CD14-positive monocyte (primary cell): ENCODE measurements around the gene BBC3. TPM values are rescaled to one million over a fixed set of nuclear protein-coding genes. Genes with fewer than 3 reads are reported as not detected.
A peak's percentile ranks its signal among the peaks of the same experiment; 100 is the strongest.

Source experiments
- DNase-seq, 3 donors: peaks; one replicate each; pipeline ENCODE4 v3.0.0-alpha.2; 2011 to 2022
- H2AFZ ChIP-seq: 2 replicates; pipeline ENCODE4 v1.6.0; 2012; ENCODE audit warnings: mild to moderate bottlenecking, low read depth, low read length, inconsistent platforms; ENCODE audit not compliant: insufficient read depth, poor library complexity, severe bottlenecking
- H3K27ac ChIP-seq, 2 donors: 1 replicate in 1 of 2; 2 replicates in 1 of 2; pipeline ENCODE4 v1.5.1; 2012 to 2013; ENCODE audit warnings: low read length in 2 of 2, control low read depth in 1 of 2, inconsistent platforms in 1 of 2, low read depth in 1 of 2, mild to moderate bottlenecking in 1 of 2
- H3K27me3 ChIP-seq, 2 donors: one replicate each; pipeline versions ENCODE4 v1.6.0 to v1.6.1; 2011 to 2013; ENCODE audit warnings: low read length in 2 of 2; ENCODE audit not compliant: control insufficient read depth in 2 of 2, insufficient read depth in 2 of 2
- H3K36me3 ChIP-seq, 2 donors: replicated peaks in 1 of 2; 1 replicate in 1 of 2; 2 replicates in 1 of 2; pipeline versions ENCODE4 v1.5.1 to v1.6.1; 2012 to 2013; ENCODE audit warnings: low read length in 2 of 2, control low read depth in 1 of 2, inconsistent platforms in 1 of 2, mild to moderate bottlenecking in 1 of 2; ENCODE audit not compliant: insufficient read depth in 2 of 2, control insufficient read depth in 1 of 2
- H3K4me1 ChIP-seq, 2 donors: 1 replicate in 1 of 2; 2 replicates in 1 of 2; pipeline versions ENCODE4 v1.5.1 to v1.6.1; 2012 to 2013; ENCODE audit warnings: low read length in 2 of 2, control low read depth in 1 of 2, inconsistent platforms in 1 of 2, mild to moderate bottlenecking in 1 of 2, moderate library complexity in 1 of 2; ENCODE audit not compliant: insufficient read depth in 2 of 2, control insufficient read depth in 1 of 2
- H3K4me2 ChIP-seq: replicated peaks from 2 replicates; pipeline ENCODE3; 2012; ENCODE audit warnings: low read length, moderate library complexity, mild to moderate bottlenecking; ENCODE audit not compliant: poor library complexity, severe bottlenecking; ENCODE audit errors: extremely low read depth
- H3K4me3 ChIP-seq, 3 experiments: fragments of 200-600 bp in 1 of 3; sonication (generic) in 1 of 3; replicated peaks in 1 of 3; 1 replicate in 2 of 3; 2 replicates in 1 of 3; pipeline ENCODE4 v1.5.1; 2011 to 2013; ENCODE audit warnings: low read length in 3 of 3, mild to moderate bottlenecking in 3 of 3, control low read depth in 2 of 3, low read depth in 2 of 3, inconsistent platforms in 1 of 3, moderate library complexity in 1 of 3
- H3K79me2 ChIP-seq: 2 replicates; pipeline ENCODE4 v1.6.0; 2012; ENCODE audit warnings: mild to moderate bottlenecking, control low read depth, inconsistent platforms, low read length, moderate library complexity; ENCODE audit not compliant: insufficient read depth
- H3K9ac ChIP-seq: 2 replicates; pipeline ENCODE4 v1.6.0; 2017; ENCODE audit warnings: low read length, mild to moderate bottlenecking; ENCODE audit not compliant: insufficient read depth, poor library complexity, severe bottlenecking
- H3K9me3 ChIP-seq, 2 donors: replicated peaks in 1 of 2; 1 replicate in 1 of 2; 2 replicates in 1 of 2; pipeline versions ENCODE4 v1.5.1 to v1.6.1; 2012 to 2013; ENCODE audit warnings: low read length in 2 of 2, control low read depth in 1 of 2; ENCODE audit not compliant: control insufficient read depth in 1 of 2, insufficient read depth in 1 of 2
- H4K20me1 ChIP-seq: 2 replicates; pipeline ENCODE4 v1.6.0; 2012; ENCODE audit warnings: mild to moderate bottlenecking, low read length, control low read depth, moderate library complexity; ENCODE audit not compliant: insufficient read depth
- H3K27ac Mint-ChIP-seq, 7 donors: one replicate each; pipeline ENCODE4 v1.8.0; 2020; ENCODE audit warnings: mild to moderate bottlenecking in 7 of 7, mixed read lengths in 7 of 7, moderate library complexity in 6 of 7, inconsistent platforms in 2 of 7
- H3K27me3 Mint-ChIP-seq, 3 donors: one replicate each; pipeline ENCODE4 v1.8.0; 2021 to 2022; ENCODE audit warnings: low read depth in 3 of 3, mild to moderate bottlenecking in 3 of 3, mixed read lengths in 3 of 3, moderate library complexity in 3 of 3, inconsistent platforms in 1 of 3
- H3K36me3 Mint-ChIP-seq, 2 donors: one replicate each; pipeline ENCODE4 v1.8.0; 2020; ENCODE audit warnings: mixed read lengths in 2 of 2, inconsistent platforms in 1 of 2, mild to moderate bottlenecking in 1 of 2
- H3K4me1 Mint-ChIP-seq: one replicate; pipeline ENCODE4 v1.8.0; 2020; ENCODE audit warnings: mild to moderate bottlenecking, mixed read lengths
- H3K4me3 Mint-ChIP-seq, 2 donors: one replicate each; pipeline ENCODE4 v1.8.0; 2020; ENCODE audit warnings: mild to moderate bottlenecking in 2 of 2, mixed read lengths in 2 of 2, moderate library complexity in 1 of 2
- H3K9me3 Mint-ChIP-seq, 7 donors: one replicate each; pipeline ENCODE4 v1.8.0; 2020 to 2022; ENCODE audit warnings: mixed read lengths in 7 of 7, mild to moderate bottlenecking in 6 of 7, moderate library complexity in 6 of 7, inconsistent platforms in 2 of 7
- CTCF ChIP-seq: fragments of 200-600 bp; IDR thresholded peaks from one replicate; pipeline ENCODE4 v1.8.0; 2022; ENCODE audit warnings: antibody characterized with exemption, mild to moderate bottlenecking
- WGBS: methylation state at CpG from one replicate; pipeline ENCODE4 v1.1.5; 2013; ENCODE audit warnings: missing lambda C conversion rate; ENCODE audit not compliant: insufficient coverage; 5-methylcytosine and 5-hydroxymethylcytosine counted together
- intact Hi-C, 2 donors: fragments of 100-400 bp; cut with micrococcal nuclease; formaldehyde crosslinking; loops; one replicate each; pipeline versions ENCODE4 v1.15.0 to v1.15.1; 2023
- polyA plus RNA-seq, 3 donors: library from polyadenylated mRNA; depleted of rRNA in 1 of 3; unstranded in 2 of 3; stranded (reverse) in 1 of 3; fragments of 300-500 nt in 2 of 3; fragments of >200 nt in 1 of 3; fragmentation: Illumina TruSeq in 2 of 3; gene quantifications; 1 replicate in 2 of 3; 2 replicates in 1 of 3; pipeline ENCODE4 v1.2.3, GENCODE V29; 2012 to 2021

The BBC3 gene
- polyA plus RNA-seq, 3 donors, result 2.5 to 17.4 (median 4.8) TPM

- Histone ChIP-seq H3K79me2 (no peaks in the 10 kb centered on the region), H4K20me1 (no peaks in the 10 kb centered on the region), H3K27me3 (no peaks in the 10 kb centered on the region), H3K36me3 (peaks cover 41 to 84% of the 10 kb centered on the region in 2 donors), H2AFZ (no peak overlapping the region), H3K4me2 (no peak overlapping the region), H3K9ac (no peak overlapping the region), H3K4me1 (no peaks in the 10 kb centered on the region), H3K4me3 (no peak overlapping the region), H3K9me3 (no peaks in the 10 kb centered on the region), H3K27ac (no peak overlapping the region)
- intact Hi-C loops, result no loop called here
- Mint-ChIP-seq H3K27ac (peak overlapping the region in 1 of 7 donors; percentile 55), H3K36me3 (peaks cover 59 to 81% of the 10 kb centered on the region in 2 donors), H3K4me1 (no peaks in the 10 kb centered on the region), H3K4me3 (no peak overlapping the region), H3K9me3 (no peaks in the 10 kb centered on the region), H3K27me3 (peaks cover 0 to 2% (median 2%) of the 10 kb centered on the region in 3 donors)
- TF ChIP-seq CTCF, result no peak
- WGBS, result 94% methylated on average over 2 of the region's 2 CpGs
- no peak for DNase-seq
These were observed 43.7 kb downstream of the BBC3 start for GRCh38 chr19:47187335-47187655.

DNA sequence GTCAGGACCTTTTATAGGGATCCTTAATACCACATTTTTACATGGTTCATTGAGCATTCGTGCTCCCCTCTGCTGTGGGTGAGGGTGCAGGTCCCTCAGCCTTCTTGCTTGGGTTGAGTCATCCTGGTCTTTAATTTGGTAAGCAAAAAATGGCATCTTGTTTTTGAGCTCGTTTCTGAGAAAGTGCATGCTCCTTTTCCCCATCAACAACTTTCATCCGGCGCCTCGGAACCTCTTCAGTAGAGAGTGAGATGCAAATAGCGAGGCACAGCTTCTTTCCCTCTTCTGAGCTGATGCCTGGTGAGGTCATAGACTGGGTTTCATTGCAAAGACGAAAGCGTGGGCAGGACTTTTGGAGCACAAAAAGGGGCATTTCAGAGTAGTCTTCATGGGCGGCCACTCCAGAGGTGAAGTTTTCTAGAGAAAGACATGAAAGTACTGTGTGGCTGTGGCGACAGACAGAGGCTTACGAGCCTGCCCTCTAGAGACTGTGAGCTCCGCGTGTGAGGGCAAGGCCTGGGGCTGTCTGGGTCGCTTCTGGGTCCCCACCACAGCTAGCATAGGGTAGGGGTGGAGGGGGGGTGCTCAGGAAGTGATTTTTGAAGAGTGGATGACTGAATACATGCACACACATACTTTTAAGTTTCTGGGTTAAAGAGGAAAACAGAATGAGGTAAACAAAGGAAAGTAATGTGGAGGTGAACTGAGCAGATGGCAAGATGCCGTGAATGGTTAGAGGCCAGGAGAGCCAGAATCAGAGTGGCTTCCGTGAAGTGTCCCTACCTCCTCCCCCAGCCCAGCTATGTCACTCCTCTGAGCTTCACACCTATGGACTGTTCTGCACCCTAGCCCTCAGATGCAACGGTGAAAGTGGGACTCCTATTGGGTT is 44.3 kb downstream of the BBC3 start:
- H3K27me3 ChIP-seq, result no peaks in the 10 kb centered on the region
- no peak overlapping the region for H3K4me2 ChIP-seq
- H3K9ac ChIP-seq, result no peak overlapping the region
- Mint-ChIP-seq H3K4me3 (no peak overlapping the region), H3K36me3 (peaks cover 63 to 87% of the 10 kb centered on the region in 2 donors), H3K9me3 (no peaks in the 10 kb centered on the region), H3K4me1 (no peaks in the 10 kb centered on the region), H3K27ac (peak overlapping the region in 2 of 7 donors; percentile 29 to 55), H3K27me3 (peaks cover 0 to 2% (median 2%) of the 10 kb centered on the region in 3 donors)
- H4K20me1 ChIP-seq, result no peaks in the 10 kb centered on the region
- intact Hi-C loops, result no loop called here
- H3K79me2 ChIP-seq, result no peaks in the 10 kb centered on the region
- H3K27ac ChIP-seq, result no peak overlapping the region
- DNase-seq, result no peak
- H3K4me1 ChIP-seq, result no peaks in the 10 kb centered on the region
- no peak for TF ChIP-seq CTCF
- no peak overlapping the region for H3K4me3 ChIP-seq
- no peaks in the 10 kb centered on the region for H3K9me3 ChIP-seq
- 100% methylated on average over 6 of the region's 17 CpGs for WGBS
- H3K36me3 ChIP-seq, result peaks cover 45 to 89% of the 10 kb centered on the region in 2 donors
- no peak overlapping the region for H2AFZ ChIP-seq
